Measurements from ENCODE around the gene RHBDL3.
"Not testable (repeated sequence)": the region's sequence is repeated elsewhere in the genome, so short reads cannot be mapped to it uniquely, and the experiment has no call there.

The RHBDL3 gene

DNA sequence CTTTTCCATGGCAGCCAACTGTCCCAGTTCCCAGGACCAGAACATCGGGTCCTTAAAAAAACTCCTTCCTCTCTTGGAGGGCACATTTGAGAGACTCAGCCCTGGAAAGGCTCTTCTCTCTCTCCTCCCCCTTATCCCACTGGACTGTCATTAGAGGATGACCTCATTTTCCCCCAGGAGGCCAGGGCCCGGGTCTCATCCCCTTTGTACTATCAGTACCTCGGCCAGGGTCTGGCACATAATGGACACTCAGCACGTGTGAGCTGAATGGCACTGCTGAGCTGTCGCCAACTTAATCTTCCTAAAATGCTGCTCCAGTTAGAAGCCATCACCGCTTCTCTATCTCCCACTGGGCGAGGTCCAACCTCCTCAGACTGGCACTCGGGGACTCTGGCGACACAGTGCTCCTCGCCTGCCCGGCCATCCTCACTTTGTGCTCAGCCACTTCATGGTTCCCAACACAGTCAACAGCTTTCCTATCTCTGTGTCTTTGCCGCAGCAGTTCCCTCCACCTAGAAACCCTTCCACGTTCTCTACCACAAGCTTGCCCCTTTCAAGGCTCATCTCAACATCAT is 3.6 kb upstream of the RHBDL3 start:
- H2AK5ac ChIP-seq (ENCODE audit: low read length) = no peak overlapping the region
- no peak overlapping the region for H3K4me2 ChIP-seq (ENCODE audit: low read length)
- no peaks in the 10 kb centered on the region for H3K79me1 ChIP-seq (ENCODE audit: low read length)
- no peak overlapping the region for H2BK120ac ChIP-seq (ENCODE audit: insufficient read depth, low read length, poor library complexity)
- no peak overlapping the region for H4K12ac ChIP-seq (ENCODE audit: low read depth, low read length)
- no peak overlapping the region for H2BK5ac ChIP-seq (ENCODE audit: low read depth, low read length, poor library complexity)
- H3K4ac ChIP-seq (ENCODE audit: low read depth, low read length) = no peak overlapping the region
- H2BK12ac ChIP-seq (ENCODE audit: low read length) = no peak overlapping the region
- no peak overlapping the region for H2AFZ ChIP-seq (ENCODE audit: insufficient read depth, low read length, poor library complexity)
- H4K8ac ChIP-seq (ENCODE audit: low read depth, low read length) = no peak overlapping the region
- no peak overlapping the region for H3K14ac ChIP-seq (ENCODE audit: low read length)
- peaks cover 34% of the 10 kb centered on the region for H3K27me3 ChIP-seq (ENCODE audit: insufficient read depth, low read length)
- no peak overlapping the region for H3K4me3 ChIP-seq (ENCODE audit: low read depth, low read length)
- H3K36me3 ChIP-seq (ENCODE audit: control insufficient read depth in 1 of 2, insufficient read depth in 2 of 2, low read length in 2 of 2) = no peaks in the 10 kb centered on the region
- peaks cover 5% of the 10 kb centered on the region for H3K9me3 ChIP-seq (ENCODE audit: insufficient read depth, low read depth, low read length)
- H4K91ac ChIP-seq (ENCODE audit: low read depth, low read length) = no peak overlapping the region
- WGBS (ENCODE audit: extremely low coverage, insufficient coverage, insufficient read length) = no CpG with 5 or more reads among the region's 13 CpGs
- no peak overlapping the region for H3K23ac ChIP-seq (ENCODE audit: low read length)
- no peak overlapping the region for H3K9ac ChIP-seq (ENCODE audit: low read length)
- H3K4me1 ChIP-seq (ENCODE audit: control insufficient read depth in 1 of 2, insufficient read depth in 2 of 2, low read length in 2 of 2) = peaks cover 7 to 11% of the 10 kb centered on the region in 2 experiments
- H3K79me2 ChIP-seq (ENCODE audit: control insufficient read depth, insufficient read depth, low read length, poor library complexity) = no peaks in the 10 kb centered on the region
- no peak for DNase-seq
- no peak overlapping the region for H3K18ac ChIP-seq (ENCODE audit: low read length)
- H3K27ac ChIP-seq (ENCODE audit: low read depth, low read length) = no peak overlapping the region

DNA sequence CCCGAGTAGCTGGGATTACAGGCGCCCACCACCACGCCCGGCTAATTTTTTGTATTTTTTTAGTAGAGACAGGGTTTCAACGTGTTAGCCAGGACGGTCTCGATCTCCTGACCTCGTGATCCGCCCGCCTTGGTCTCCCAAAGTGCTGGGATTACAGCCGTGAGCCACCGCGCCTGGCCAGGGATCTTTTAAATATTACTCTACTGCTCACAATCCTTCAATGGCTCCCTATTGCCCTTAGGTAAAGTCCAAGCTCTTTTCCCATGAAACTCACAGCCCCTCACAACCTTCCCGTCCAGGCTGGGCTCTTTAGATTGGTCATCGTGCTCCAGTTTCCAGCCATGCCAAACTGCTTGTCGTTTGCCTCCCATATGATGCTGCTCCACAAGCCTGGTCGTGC is 2.1 kb upstream of the RHBDL3 start:
- no CpG with 5 or more reads among the region's 17 CpGs for WGBS (ENCODE audit: extremely low coverage, insufficient coverage, insufficient read length)
- Histone ChIP-seq H3K27me3 (ENCODE audit: insufficient read depth, low read length) (peaks cover 48% of the 10 kb centered on the region), H3K4me1 (ENCODE audit: control insufficient read depth in 1 of 2, insufficient read depth in 2 of 2, low read length in 2 of 2) (peaks cover 7 to 11% of the 10 kb centered on the region in 2 experiments)
- DNase-seq; H2BK120ac ChIP-seq (ENCODE audit: insufficient read depth, low read length, poor library complexity); H2BK5ac ChIP-seq (ENCODE audit: low read depth, low read length, poor library complexity); H3K4me3 ChIP-seq (ENCODE audit: low read depth, low read length); H4K8ac ChIP-seq (ENCODE audit: low read depth, low read length); H4K91ac ChIP-seq (ENCODE audit: low read depth, low read length); H4K12ac ChIP-seq (ENCODE audit: low read depth, low read length); H3K79me1 ChIP-seq (ENCODE audit: low read length); H2AFZ ChIP-seq (ENCODE audit: insufficient read depth, low read length, poor library complexity); H3K9me3 ChIP-seq (ENCODE audit: insufficient read depth, low read depth, low read length); H3K23ac ChIP-seq (ENCODE audit: low read length); H3K4me2 ChIP-seq (ENCODE audit: low read length); H3K18ac ChIP-seq (ENCODE audit: low read length); H2AK5ac ChIP-seq (ENCODE audit: low read length); H3K36me3 ChIP-seq (ENCODE audit: control insufficient read depth in 1 of 2, insufficient read depth in 2 of 2, low read length in 2 of 2); H3K27ac ChIP-seq (ENCODE audit: low read depth, low read length); H3K9ac ChIP-seq (ENCODE audit: low read length); H3K4ac ChIP-seq (ENCODE audit: low read depth, low read length); H3K14ac ChIP-seq (ENCODE audit: low read length); H2BK12ac ChIP-seq (ENCODE audit: low read length); H3K79me2 ChIP-seq (ENCODE audit: control insufficient read depth, insufficient read depth, low read length, poor library complexity): not testable (repeated sequence)

DNA sequence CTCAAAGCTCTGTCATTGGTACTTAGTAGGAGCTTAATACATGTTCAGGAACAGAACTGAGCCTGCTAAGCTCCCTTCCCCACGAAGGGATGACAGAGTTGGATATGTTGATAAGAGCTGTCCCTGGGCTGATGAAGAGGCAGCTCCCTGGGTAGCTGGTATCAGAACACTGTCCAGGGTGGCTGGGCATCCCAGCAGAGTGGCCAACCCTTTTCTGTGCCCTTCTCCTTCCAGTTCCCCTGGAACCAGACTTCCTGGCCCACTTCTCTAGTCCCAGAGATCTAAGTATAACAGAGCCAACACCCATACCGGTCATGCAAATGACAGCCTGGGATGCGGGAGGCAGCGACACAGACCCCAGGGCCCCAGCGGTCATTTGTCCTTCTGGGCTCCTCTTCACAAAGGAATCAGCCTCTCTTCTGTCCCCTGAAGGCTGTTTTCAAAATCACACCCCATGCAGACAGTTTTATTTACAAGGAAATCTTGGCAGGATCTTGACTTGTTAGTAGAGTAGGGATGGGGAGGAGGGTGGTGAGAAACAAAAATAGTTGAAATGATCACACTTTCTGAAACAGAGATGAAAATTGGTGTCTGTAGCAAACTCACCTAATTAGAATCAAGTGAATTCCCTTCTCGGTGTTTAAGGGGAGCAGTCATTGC is 1.4 kb upstream of the RHBDL3 start:
- Histone ChIP-seq H4K91ac (ENCODE audit: low read depth, low read length) (no peak overlapping the region), H3K4me3 (ENCODE audit: low read depth, low read length) (no peak overlapping the region), H4K12ac (ENCODE audit: low read depth, low read length) (no peak overlapping the region), H3K9me3 (ENCODE audit: insufficient read depth, low read depth, low read length) (peaks cover 5% of the 10 kb centered on the region), H3K27me3 (ENCODE audit: insufficient read depth, low read length) (peaks cover 50% of the 10 kb centered on the region), H3K4me2 (ENCODE audit: low read length) (no peak overlapping the region), H4K8ac (ENCODE audit: low read depth, low read length) (no peak overlapping the region), H3K27ac (ENCODE audit: low read depth, low read length) (no peak overlapping the region), H3K36me3 (ENCODE audit: control insufficient read depth in 1 of 2, insufficient read depth in 2 of 2, low read length in 2 of 2) (no peaks in the 10 kb centered on the region), H2BK12ac (ENCODE audit: low read length) (no peak overlapping the region), H3K79me2 (ENCODE audit: control insufficient read depth, insufficient read depth, low read length, poor library complexity) (no peaks in the 10 kb centered on the region), H3K14ac (ENCODE audit: low read length) (no peak overlapping the region), H2AK5ac (ENCODE audit: low read length) (no peak overlapping the region), H3K4me1 (ENCODE audit: control insufficient read depth in 1 of 2, insufficient read depth in 2 of 2, low read length in 2 of 2) (peaks cover 7 to 11% of the 10 kb centered on the region in 2 experiments), H2BK120ac (ENCODE audit: insufficient read depth, low read length, poor library complexity) (no peak overlapping the region), H3K79me1 (ENCODE audit: low read length) (no peaks in the 10 kb centered on the region), H3K9ac (ENCODE audit: low read length) (no peak overlapping the region), H3K18ac (ENCODE audit: low read length) (no peak overlapping the region), H3K4ac (ENCODE audit: low read depth, low read length) (no peak overlapping the region), H2BK5ac (ENCODE audit: low read depth, low read length, poor library complexity) (no peak overlapping the region), H3K23ac (ENCODE audit: low read length) (no peak overlapping the region), H2AFZ (ENCODE audit: insufficient read depth, low read length, poor library complexity) (no peak overlapping the region)
- no peak for DNase-seq
- no CpG with 5 or more reads among the region's 6 CpGs for WGBS (ENCODE audit: extremely low coverage, insufficient coverage, insufficient read length)

- no peak overlapping the region for H3K23ac ChIP-seq (ENCODE audit: low read length)
- no peaks in the 10 kb centered on the region for H3K79me1 ChIP-seq (ENCODE audit: low read length)
- peaks cover 50% of the 10 kb centered on the region for H3K27me3 ChIP-seq (ENCODE audit: insufficient read depth, low read length)
- H3K36me3 ChIP-seq (ENCODE audit: control insufficient read depth in 1 of 2, insufficient read depth in 2 of 2, low read length in 2 of 2) = no peaks in the 10 kb centered on the region
- H2AFZ ChIP-seq (ENCODE audit: insufficient read depth, low read length, poor library complexity) = no peak overlapping the region
- no peak overlapping the region for H3K27ac ChIP-seq (ENCODE audit: low read depth, low read length)
- H3K9me3 ChIP-seq (ENCODE audit: insufficient read depth, low read depth, low read length) = peaks cover 5% of the 10 kb centered on the region
- H3K4me3 ChIP-seq (ENCODE audit: low read depth, low read length) = no peak overlapping the region
- H3K4ac ChIP-seq (ENCODE audit: low read depth, low read length) = no peak overlapping the region
- H2BK5ac ChIP-seq (ENCODE audit: low read depth, low read length, poor library complexity) = no peak overlapping the region
- no peak overlapping the region for H4K91ac ChIP-seq (ENCODE audit: low read depth, low read length)
- no peak overlapping the region for H2BK12ac ChIP-seq (ENCODE audit: low read length)
- H3K4me2 ChIP-seq (ENCODE audit: low read length) = no peak overlapping the region
- H4K8ac ChIP-seq (ENCODE audit: low read depth, low read length) = no peak overlapping the region
- H4K12ac ChIP-seq (ENCODE audit: low read depth, low read length) = no peak overlapping the region
- no peak overlapping the region for H3K9ac ChIP-seq (ENCODE audit: low read length)
- no peak overlapping the region for H2AK5ac ChIP-seq (ENCODE audit: low read length)
- no peak for DNase-seq
- WGBS (ENCODE audit: extremely low coverage, insufficient coverage, insufficient read length) = no CpG with 5 or more reads among the region's 8 CpGs
- no peak overlapping the region for H3K14ac ChIP-seq (ENCODE audit: low read length)
- H3K18ac ChIP-seq (ENCODE audit: low read length) = no peak overlapping the region
- H3K79me2 ChIP-seq (ENCODE audit: control insufficient read depth, insufficient read depth, low read length, poor library complexity) = no peaks in the 10 kb centered on the region
- peaks cover 7 to 11% of the 10 kb centered on the region in 2 experiments for H3K4me1 ChIP-seq (ENCODE audit: control insufficient read depth in 1 of 2, insufficient read depth in 2 of 2, low read length in 2 of 2)
- no peak overlapping the region for H2BK120ac ChIP-seq (ENCODE audit: insufficient read depth, low read length, poor library complexity)
Observed at GRCh38 chr17:32264823-32265191, 825 bp upstream of the RHBDL3 start.

Measured in trophoblast cell (in vitro differentiated cells and primary cell).